ENCODE results near the gene SLC39A3.

Gene SLC39A3

GRCh38 chr19:2732157-2732725 is 7.6 kb downstream of the SLC39A3 start:
- TF ChIP-seq CTCF (conservative IDR thresholded peaks at IDR 0.05; ENCODE audit: low read depth, low read length) = no peak
- H3K4me3 ChIP-seq (ENCODE audit: low read length) = no peak overlapping the region
- no peak for DNase-seq (ENCODE audit: low read depth)

GRCh38 chr19:2731181-2731995 is 8.4 kb downstream of the SLC39A3 start:
- no peak overlapping the region for H3K4me3 ChIP-seq (ENCODE audit: low read length)
- no peak for DNase-seq (ENCODE audit: low read depth)
- TF ChIP-seq CTCF (conservative IDR thresholded peaks at IDR 0.05; ENCODE audit: low read depth, low read length) = no peak

GRCh38 chr19:2729943-2730818 is 9.6 kb downstream of the SLC39A3 start:
- DNase-seq (ENCODE audit: low read depth) = no peak
- TF ChIP-seq CTCF (conservative IDR thresholded peaks at IDR 0.05; ENCODE audit: low read depth, low read length) = no peak
- H3K4me3 ChIP-seq (ENCODE audit: low read length) = no peak overlapping the region

GRCh38 chr19:2728783-2729387 is 10.9 kb downstream of the SLC39A3 start:
- no peak for TF ChIP-seq CTCF (conservative IDR thresholded peaks at IDR 0.05; ENCODE audit: low read depth, low read length)
- DNase-seq (ENCODE audit: low read depth) = no peak
- no peak overlapping the region for H3K4me3 ChIP-seq (ENCODE audit: low read length)

GRCh38 chr19:2727640-2727944 is 12.2 kb downstream of the SLC39A3 start:
- TF ChIP-seq CTCF (conservative IDR thresholded peaks at IDR 0.05; ENCODE audit: low read depth, low read length) = no peak
- H3K4me3 ChIP-seq (ENCODE audit: low read length) = no peak overlapping the region
- no peak for DNase-seq (ENCODE audit: low read depth)

- no peak for TF ChIP-seq CTCF (conservative IDR thresholded peaks at IDR 0.05; ENCODE audit: low read depth, low read length)
- no peak overlapping the region for H3K4me3 ChIP-seq (ENCODE audit: low read length)
- DNase-seq (ENCODE audit: low read depth) = no peak
Measured at GRCh38 chr19:2726904-2727639, 12.7 kb downstream of the SLC39A3 start.

Measured in retinal pigment epithelial cell (primary cell).